Measurements from ENCODE around the gene CYP4F8.

DNA sequence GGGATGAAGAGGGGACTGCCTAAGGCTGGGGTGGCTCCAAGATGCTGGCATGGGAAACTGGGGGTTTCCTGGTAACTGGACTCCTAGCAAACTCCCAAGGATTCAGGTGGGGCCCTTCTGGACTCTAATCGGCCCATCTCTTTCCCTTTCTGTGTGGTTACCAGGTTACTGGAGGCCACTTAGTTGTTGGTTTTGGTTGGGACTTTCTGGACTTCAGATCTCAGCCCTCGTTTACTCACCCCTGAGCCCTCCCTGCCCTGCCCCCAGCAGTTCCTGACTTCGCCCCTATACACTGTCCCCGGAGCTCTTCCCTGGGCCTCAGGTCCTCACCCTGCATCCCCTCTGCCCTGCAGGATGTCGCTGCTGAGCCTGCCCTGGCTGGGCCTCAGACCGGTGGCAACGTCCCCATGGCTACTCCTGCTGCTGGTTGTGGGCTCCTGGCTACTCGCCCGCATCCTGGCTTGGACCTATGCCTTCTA lies 58.2 kb downstream of the CYP4F8 start:
- TF ChIP-seq, protein P1, sequence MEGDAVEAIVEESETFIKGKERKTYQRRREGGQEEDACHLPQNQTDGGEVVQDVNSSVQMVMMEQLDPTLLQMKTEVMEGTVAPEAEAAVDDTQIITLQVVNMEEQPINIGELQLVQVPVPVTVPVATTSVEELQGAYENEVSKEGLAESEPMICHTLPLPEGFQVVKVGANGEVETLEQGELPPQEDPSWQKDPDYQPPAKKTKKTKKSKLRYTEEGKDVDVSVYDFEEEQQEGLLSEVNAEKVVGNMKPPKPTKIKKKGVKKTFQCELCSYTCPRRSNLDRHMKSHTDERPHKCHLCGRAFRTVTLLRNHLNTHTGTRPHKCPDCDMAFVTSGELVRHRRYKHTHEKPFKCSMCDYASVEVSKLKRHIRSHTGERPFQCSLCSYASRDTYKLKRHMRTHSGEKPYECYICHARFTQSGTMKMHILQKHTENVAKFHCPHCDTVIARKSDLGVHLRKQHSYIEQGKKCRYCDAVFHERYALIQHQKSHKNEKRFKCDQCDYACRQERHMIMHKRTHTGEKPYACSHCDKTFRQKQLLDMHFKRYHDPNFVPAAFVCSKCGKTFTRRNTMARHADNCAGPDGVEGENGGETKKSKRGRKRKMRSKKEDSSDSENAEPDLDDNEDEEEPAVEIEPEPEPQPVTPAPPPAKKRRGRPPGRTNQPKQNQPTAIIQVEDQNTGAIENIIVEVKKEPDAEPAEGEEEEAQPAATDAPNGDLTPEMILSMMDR (IDR thresholded peaks at IDR 0.05; ENCODE audit: insufficient read depth, low read length, poor library complexity, severe bottlenecking), result no peak
- TF ChIP-seq EZH2phosphoT487 (conservative IDR thresholded peaks at IDR 0.05; ENCODE audit: low read length), result no peak
